Vagina (tissue), 2 donors: Measurements from ENCODE around the gene GLG1. TPM values are rescaled to one million over a fixed set of nuclear protein-coding genes. Genes with fewer than 3 reads are reported as not detected.
A peak's percentile ranks its signal among the peaks of the same experiment; 100 is the strongest.
"Not testable (repeated sequence)": the region's sequence is repeated elsewhere in the genome, so short reads cannot be mapped to it uniquely, and the experiment has no call there.

ENCODE experiments used
- DNase-seq, 2 donors: peaks; one replicate each; pipeline ENCODE4 v3.0.0-alpha.2; 2017; ENCODE audit errors: extremely low spot score in 2 of 2
- H3K27ac ChIP-seq: fragments of 200-600 bp; sonication (generic); one replicate; pipeline ENCODE4 v1.5.1; 2019
- H3K27me3 ChIP-seq: fragments of 200-600 bp; sonication (generic); one replicate; pipeline ENCODE4 v1.5.1; 2019
- H3K36me3 ChIP-seq, 2 donors: fragments of 200-600 bp; sonication (generic); one replicate each; pipeline ENCODE4 v1.5.1; 2017 to 2019
- H3K4me1 ChIP-seq: fragments of 200-600 bp; sonication (generic); one replicate; pipeline ENCODE4 v1.5.1; 2019
- H3K4me3 ChIP-seq, 2 donors: fragments of 200-600 bp; sonication (generic); 1 replicate in 1 of 2; 2 replicates in 1 of 2; pipeline ENCODE4 v1.5.1; 2016 to 2019
- H3K9me3 ChIP-seq: fragments of 200-600 bp; sonication (generic); one replicate; pipeline ENCODE4 v1.5.1; 2019
- POLR2A ChIP-seq, 2 donors: fragments of 450-650 bp; IDR thresholded peaks; one replicate each; pipeline ENCODE4 v1.6.1; 2017; ENCODE audit warnings: antibody characterized with exemption in 2 of 2, mild to moderate bottlenecking in 2 of 2, moderate library complexity in 2 of 2
- POLR2AphosphoS5 ChIP-seq, 2 donors: sonication (generic); formaldehyde crosslinking; IDR thresholded peaks; one replicate each; pipeline ENCODE4 v1.9.0; 2017; ENCODE audit warnings: antibody characterized with exemption in 2 of 2, mild to moderate bottlenecking in 2 of 2, low read depth in 1 of 2; ENCODE audit not compliant: insufficient read depth in 1 of 2
- intact Hi-C: fragments of 100-400 bp; cut with DNase I; formaldehyde crosslinking; loops from one replicate; pipeline ENCODE4 v1.15.1; 2023
- total RNA-seq: library from RNA; depleted of rRNA; stranded (reverse); fragments of >200 nt; gene quantifications from one replicate; pipeline ENCODE4 v1.2.3, GENCODE V29; 2016
- TF ChIP-seq, protein P1 (sequence below), 3 experiments: fragments of 450-650 bp in 2 of 3; fragments of 200-600 bp in 1 of 3; sonication (generic) in 1 of 3; IDR thresholded peaks; one replicate each; pipeline ENCODE4 v1.5.1; 2017 to 2019; ENCODE audit warnings: antibody characterized with exemption in 3 of 3, mild to moderate bottlenecking in 2 of 3, moderate library complexity in 2 of 3

GLG1 gene
- total RNA-seq, 1 donor from 2014 or later = 76.9 TPM

DNA sequence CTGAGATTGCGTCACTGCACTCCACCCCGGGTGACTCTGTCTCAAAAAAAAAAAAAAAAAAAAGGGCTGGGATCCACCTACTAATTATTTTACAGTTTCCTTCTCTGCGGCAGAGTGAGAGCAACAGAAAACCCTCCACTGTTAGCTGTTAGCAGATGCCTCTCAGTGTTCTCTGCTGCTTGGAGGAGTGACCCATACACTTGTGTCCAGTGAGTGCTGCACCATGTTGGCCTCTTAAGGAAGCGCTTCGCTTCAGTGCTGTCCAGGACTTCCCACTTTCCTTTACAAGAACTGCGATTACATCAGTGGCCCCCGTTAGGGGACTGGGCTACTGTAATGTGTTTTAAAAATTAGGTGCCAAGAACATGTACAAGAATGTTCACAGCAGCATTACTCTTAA is 167.2 kb downstream of the GLG1 start:
- H3K36me3 ChIP-seq = peaks cover 0 to 4% of the 10 kb centered on the region in 2 donors
- DNase-seq = no peak
- intact Hi-C loops = no loop called here
- no peaks in the 10 kb centered on the region for H3K9me3 ChIP-seq
- H3K4me3 ChIP-seq = no peak overlapping the region
- TF ChIP-seq POLR2AphosphoS5 (IDR thresholded peaks at IDR 0.05; ENCODE audit: insufficient read depth in 1 of 2, low read depth in 1 of 2) (no peak), POLR2A (IDR thresholded peaks at IDR 0.05) (no peak)
- TF ChIP-seq, protein P1, sequence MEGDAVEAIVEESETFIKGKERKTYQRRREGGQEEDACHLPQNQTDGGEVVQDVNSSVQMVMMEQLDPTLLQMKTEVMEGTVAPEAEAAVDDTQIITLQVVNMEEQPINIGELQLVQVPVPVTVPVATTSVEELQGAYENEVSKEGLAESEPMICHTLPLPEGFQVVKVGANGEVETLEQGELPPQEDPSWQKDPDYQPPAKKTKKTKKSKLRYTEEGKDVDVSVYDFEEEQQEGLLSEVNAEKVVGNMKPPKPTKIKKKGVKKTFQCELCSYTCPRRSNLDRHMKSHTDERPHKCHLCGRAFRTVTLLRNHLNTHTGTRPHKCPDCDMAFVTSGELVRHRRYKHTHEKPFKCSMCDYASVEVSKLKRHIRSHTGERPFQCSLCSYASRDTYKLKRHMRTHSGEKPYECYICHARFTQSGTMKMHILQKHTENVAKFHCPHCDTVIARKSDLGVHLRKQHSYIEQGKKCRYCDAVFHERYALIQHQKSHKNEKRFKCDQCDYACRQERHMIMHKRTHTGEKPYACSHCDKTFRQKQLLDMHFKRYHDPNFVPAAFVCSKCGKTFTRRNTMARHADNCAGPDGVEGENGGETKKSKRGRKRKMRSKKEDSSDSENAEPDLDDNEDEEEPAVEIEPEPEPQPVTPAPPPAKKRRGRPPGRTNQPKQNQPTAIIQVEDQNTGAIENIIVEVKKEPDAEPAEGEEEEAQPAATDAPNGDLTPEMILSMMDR (IDR thresholded peaks at IDR 0.05) = no peak
- H3K4me1 ChIP-seq = no peaks in the 10 kb centered on the region
- H3K27ac ChIP-seq = no peak overlapping the region
- no peaks in the 10 kb centered on the region for H3K27me3 ChIP-seq

DNA sequence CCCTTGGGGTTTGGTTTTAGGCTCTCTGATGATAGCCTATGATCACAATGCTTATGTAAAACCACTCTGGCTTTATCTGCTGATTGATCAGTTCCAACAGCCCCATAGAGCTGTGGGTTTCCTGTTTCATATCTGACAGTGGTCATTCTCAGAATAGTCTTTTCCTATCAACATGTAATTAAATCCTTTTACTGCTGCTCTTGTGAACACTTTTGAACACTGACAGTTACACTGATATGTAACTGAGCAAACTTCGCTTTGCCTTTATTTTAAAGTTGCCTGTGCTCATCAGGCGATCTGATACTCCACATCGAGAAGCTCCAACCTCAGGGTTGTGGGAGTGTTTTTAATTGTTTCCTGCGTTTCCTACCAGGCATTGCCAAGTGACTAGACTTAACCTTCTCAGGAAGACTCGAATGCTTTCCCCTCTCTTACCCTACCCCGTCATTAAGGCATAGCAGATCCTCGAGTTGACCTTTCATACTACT is 168.4 kb downstream of the GLG1 start:
- intact Hi-C loops = no loop called here
- Histone ChIP-seq H3K27me3 (no peaks in the 10 kb centered on the region), H3K36me3 (peaks cover 0 to 4% of the 10 kb centered on the region in 2 donors), H3K4me3 (no peak overlapping the region), H3K27ac (no peak overlapping the region), H3K9me3 (no peaks in the 10 kb centered on the region), H3K4me1 (no peaks in the 10 kb centered on the region)
- DNase-seq = no peak
- TF ChIP-seq POLR2A (IDR thresholded peaks at IDR 0.05) = no peak

DNA sequence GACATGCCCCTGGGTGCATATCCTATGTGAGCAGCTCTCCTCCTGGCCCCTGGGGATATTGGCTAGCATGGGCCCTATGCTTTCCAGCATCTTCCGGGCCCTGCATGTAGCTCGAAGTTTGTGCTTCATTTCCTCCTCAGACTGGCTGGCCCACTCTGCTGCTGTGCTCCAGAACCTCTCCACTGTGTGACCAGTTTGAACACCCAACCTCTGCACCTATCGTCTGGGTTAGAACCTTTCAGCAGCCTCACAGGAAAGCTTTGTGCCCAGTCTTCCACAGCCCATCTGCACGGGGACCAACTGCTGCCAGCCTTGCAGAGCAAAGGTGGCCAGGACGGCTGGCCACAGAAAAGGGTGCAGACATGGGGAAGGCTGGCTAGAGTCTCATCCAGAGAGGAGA is 175.4 kb downstream of the GLG1 start:
- Histone ChIP-seq H3K36me3 (no peaks in the 10 kb centered on the region), H3K4me1 (no peaks in the 10 kb centered on the region), H3K27ac (no peak overlapping the region), H3K4me3 (no peak overlapping the region), H3K27me3 (no peaks in the 10 kb centered on the region), H3K9me3 (no peaks in the 10 kb centered on the region)
- no peak for TF ChIP-seq POLR2A (IDR thresholded peaks at IDR 0.05)
- TF ChIP-seq, protein P1 (IDR thresholded peaks at IDR 0.05) = no peak
- DNase-seq = no peak
- intact Hi-C loops = no loop called here

DNA sequence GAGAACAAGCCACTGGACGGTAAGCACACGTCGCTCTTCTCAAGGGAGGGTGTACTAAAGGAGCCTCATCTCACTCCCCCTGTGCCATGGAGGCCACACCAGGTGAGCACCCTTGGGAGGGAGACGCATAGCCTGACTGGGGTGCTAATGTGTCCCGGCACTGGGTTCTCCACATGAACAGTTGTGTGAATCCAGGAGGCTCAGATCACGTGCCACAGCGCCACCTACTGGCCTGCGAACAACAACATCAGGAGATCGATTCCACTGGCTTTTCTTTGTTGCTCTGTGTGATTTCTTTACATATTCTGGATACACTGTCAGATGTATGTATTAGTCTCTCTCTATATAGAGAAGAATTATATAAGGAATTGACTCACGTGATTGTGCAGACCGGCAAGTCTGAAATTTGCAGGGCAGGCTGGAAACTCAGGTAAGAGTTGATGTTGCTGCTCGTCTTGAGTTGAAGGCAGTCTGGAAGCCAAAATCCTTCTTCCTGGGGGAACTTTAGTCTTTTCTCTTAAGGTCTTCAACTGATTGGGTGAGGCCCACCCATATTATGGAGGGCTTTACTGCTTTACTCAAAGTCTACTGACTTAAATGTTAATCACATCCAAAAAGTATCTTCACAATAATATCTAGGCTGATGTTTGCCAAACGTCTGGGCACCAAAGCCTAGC is 176.7 kb downstream of the GLG1 start:
- H3K4me1 ChIP-seq, DNase-seq, H3K9me3 ChIP-seq, H3K27me3 ChIP-seq, H3K36me3 ChIP-seq, intact Hi-C loops, H3K4me3 ChIP-seq, H3K27ac ChIP-seq: not testable (repeated sequence)
- TF ChIP-seq, protein P1 (IDR thresholded peaks at IDR 0.05) = peak; percentile 76 to 86 (median 85)

DNA sequence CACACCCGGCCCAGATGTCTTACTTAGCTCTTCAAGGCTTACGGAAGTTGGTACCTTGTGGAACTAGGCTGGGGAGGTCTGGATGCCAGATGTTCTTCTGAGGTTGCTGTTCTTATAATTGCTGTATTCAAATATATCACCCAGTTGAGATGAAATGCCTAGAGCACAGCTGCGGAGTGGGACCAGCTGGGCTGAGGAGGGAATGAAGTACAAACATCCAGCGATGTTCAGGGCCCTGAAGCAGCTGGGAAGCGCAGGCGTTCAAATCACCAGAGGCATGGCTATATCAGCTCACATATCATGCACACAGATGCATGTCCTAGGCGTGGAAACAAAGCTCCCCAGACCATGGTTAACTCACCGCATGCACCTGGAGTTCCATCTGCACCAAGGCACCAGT is 178.4 kb downstream of the GLG1 start:
- H3K36me3 ChIP-seq, H3K4me3 ChIP-seq, H3K4me1 ChIP-seq, H3K27me3 ChIP-seq, DNase-seq, H3K9me3 ChIP-seq, intact Hi-C loops, H3K27ac ChIP-seq: not testable (repeated sequence)

DNA sequence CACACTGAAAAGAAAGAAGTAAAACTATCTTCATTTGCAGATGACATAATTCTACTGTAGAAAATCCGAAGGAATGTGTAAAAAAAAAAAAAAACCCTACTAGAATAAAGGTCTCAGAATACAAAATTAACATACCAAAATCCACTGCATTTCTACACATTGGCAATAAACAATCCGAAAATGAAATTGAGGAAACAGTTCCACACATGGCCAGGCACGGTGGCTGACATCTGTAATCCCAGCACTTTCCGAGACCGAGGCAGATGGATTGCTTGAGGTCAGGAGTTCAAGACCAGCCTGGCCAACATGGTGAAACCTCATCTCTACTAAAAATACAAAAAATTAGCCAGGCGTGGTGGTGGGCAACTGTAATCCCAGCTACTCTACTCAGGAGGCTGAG is 181.2 kb downstream of the GLG1 start:
- H3K36me3 ChIP-seq, H3K27me3 ChIP-seq, intact Hi-C loops, H3K27ac ChIP-seq, DNase-seq, H3K4me3 ChIP-seq, H3K4me1 ChIP-seq, H3K9me3 ChIP-seq: not testable (repeated sequence)

DNA sequence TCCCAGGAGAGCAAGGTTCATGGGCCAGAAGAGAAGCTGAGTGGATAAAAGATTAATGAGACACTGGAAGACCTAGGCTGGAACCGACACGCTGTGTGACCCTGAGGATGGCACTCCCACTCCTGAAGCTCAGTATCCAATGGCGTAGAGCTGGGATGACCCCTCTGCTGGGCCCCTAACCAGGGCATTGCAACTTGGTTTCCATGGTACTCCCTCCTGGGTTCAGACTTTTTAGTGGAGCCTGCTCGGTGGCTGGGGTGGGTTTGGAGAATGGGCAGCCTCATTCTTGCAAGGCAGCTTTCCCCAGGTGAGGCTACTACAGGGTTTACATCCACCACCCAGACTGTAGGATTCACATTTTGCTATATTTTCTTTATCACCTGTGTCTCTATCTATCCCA is 183.2 kb downstream of the GLG1 start:
- intact Hi-C loops, H3K36me3 ChIP-seq, H3K4me3 ChIP-seq, DNase-seq, H3K27ac ChIP-seq, H3K27me3 ChIP-seq, H3K9me3 ChIP-seq, H3K4me1 ChIP-seq: not testable (repeated sequence)

DNA sequence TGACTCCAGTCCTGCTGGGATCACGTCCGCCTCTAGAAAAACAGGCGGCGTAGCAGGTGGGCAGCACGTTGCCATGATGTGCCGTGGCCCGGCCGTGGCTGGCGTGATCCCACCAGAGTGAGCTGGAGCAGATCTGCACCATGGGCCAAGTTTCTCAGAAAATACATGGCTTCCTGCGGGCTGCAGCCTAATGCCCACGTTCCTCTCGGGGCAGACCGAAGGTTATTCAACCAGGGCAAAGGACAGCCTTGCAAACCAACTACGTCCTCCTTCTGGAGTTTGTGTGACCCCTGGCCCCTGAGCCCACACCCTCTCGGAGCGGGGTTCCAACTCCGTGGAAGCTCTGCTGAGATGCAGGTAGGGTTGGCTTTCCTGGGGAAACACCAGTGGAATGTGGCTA is 184.8 kb downstream of the GLG1 start:
- H3K36me3 ChIP-seq, H3K4me1 ChIP-seq, DNase-seq, H3K9me3 ChIP-seq, H3K4me3 ChIP-seq, H3K27me3 ChIP-seq, intact Hi-C loops, H3K27ac ChIP-seq: not testable (repeated sequence)

DNA sequence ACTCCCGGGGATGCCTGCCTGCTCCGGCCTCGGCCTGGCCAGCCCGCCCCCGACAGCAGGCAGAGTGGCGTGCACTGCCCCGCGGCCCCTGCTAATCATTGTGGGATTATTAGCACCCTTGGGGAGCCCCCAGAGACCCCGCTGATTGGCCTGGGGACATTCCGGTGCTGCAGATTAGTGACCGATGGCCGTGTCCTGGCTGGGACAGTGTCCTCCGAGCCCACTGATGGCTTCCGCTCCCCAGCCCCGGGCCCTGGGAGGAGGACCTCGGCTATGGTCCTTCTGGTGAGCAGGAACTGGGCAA is 185.5 kb downstream of the GLG1 start:
- H3K4me3 ChIP-seq, DNase-seq, H3K27me3 ChIP-seq, H3K9me3 ChIP-seq, H3K4me1 ChIP-seq, H3K36me3 ChIP-seq, intact Hi-C loops, H3K27ac ChIP-seq: not testable (repeated sequence)

DNA sequence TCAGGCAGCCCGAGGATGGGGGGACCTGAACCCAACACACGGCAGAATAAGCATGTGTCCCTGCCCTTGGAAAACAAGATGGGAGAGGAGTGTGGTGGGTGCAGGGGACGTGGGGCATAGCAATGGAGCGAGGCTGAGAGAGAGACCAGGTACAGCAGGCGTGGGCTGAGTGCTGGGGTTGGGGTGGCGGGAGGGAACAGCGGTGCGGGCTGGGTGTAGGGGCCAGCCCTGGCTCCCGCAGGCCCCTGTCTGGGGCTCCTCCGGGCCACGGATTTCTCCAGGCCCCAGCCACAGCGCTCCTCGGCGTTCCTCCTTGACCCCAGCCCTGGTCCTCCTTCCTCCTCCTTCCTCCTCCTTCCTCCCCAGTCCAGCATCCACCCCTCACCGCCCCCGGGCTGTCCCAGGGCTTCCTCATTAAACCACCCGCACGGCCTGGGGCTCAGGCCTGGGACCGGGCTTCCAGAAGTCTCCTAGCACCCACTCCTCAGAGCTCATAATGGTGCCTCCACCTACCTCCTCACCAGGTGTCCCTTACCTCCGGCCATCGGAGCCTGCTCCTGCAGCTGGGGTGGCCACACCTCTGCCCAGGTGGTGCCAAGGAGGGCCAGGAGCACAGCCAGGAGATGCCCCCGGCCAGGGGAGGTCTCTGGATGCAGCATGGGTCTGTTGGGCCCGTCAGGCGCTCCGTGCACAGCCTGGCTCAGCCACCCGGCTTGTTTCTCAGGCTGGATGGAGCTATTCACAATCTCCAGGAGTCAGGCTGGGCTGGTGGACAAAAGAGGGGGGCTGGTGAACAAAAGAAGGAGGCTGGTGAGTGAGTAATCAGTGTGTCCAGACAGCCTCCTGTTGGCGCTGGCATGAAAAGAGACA is 186.1 kb downstream of the GLG1 start, which contains the start of gene CLEC18B:
TSS of gene CLEC18B (minus strand) at position 867 of the 870 bp plus-strand sequence. CDS start at position 659, 208 bp downstream.
- H3K27me3 ChIP-seq, H3K4me1 ChIP-seq, H3K4me3 ChIP-seq, H3K36me3 ChIP-seq, intact Hi-C loops, DNase-seq, H3K27ac ChIP-seq, H3K9me3 ChIP-seq: not testable (repeated sequence)
